Cerebellar nuclear complex (tissue), 1 donor: Measurements from ENCODE around the gene ATE1.

Experiments used
- DNase-seq, 2 experiments: peaks; one replicate each; lab custom pipeline; 2025; lab: John Stamatoyannopoulos, UW

The ATE1 gene

GRCh38 chr10:121696854-121697253 lies 231.0 kb downstream of the ATE1 start:
- no peak for DNase-seq

GRCh38 chr10:121695731-121696464 lies 231.9 kb downstream of the ATE1 start:
- no peak for DNase-seq

GRCh38 chr10:121694966-121695643 lies 232.7 kb downstream of the ATE1 start:
- no peak for DNase-seq

GRCh38 chr10:121694327-121694965 lies 233.4 kb downstream of the ATE1 start:
- no peak for DNase-seq

- no peak for DNase-seq
Measured at GRCh38 chr10:121692626-121693025, 235.2 kb downstream of the ATE1 start.

- DNase-seq: no peak
Measured at GRCh38 chr10:121690970-121691369, 236.9 kb downstream of the ATE1 start.
